SW 1271 (cell line): ENCODE results near the gene PNMA8B.
"Not testable (repeated sequence)": the region's sequence is repeated elsewhere in the genome, so short reads cannot be mapped to it uniquely, and the experiment has no call there.

Source experiments
- DNase-seq, 2 experiments: peaks; one replicate each; lab custom pipeline; 2025; lab: John Stamatoyannopoulos, UW

PNMA8B gene

GRCh38 chr19:46513461-46514236, 18.0 kb upstream of the PNMA8B start:
- DNase-seq: no peak

GRCh38 chr19:46511237-46511636, 15.6 kb upstream of the PNMA8B start:
- DNase-seq: no peak

- no peak for DNase-seq
Measured at GRCh38 chr19:46508206-46508605, 12.5 kb upstream of the PNMA8B start.

GRCh38 chr19:46503848-46504453, 8.3 kb upstream of the PNMA8B start:
- no peak for DNase-seq

- DNase-seq: no peak
Measured at GRCh38 chr19:46502891-46503290, 7.2 kb upstream of the PNMA8B start.

- no peak for DNase-seq
Measured at GRCh38 chr19:46499692-46500091, 4.0 kb upstream of the PNMA8B start.

GRCh38 chr19:46497773-46498172, 2.1 kb upstream of the PNMA8B start:
- no peak for DNase-seq

GRCh38 chr19:46496886-46497285, 1.2 kb upstream of the PNMA8B start:
- DNase-seq: not testable (repeated sequence)

- no peak for DNase-seq
Measured at GRCh38 chr19:46496304-46496703, 637 bp upstream of the PNMA8B start.

- DNase-seq: no peak
Measured at GRCh38 chr19:46494941-46495785, 504 bp downstream of the PNMA8B start.

- DNase-seq: no peak
Measured at GRCh38 chr19:46494146-46494940, 1.3 kb downstream of the PNMA8B start.

GRCh38 chr19:46493236-46494145, 2.2 kb downstream of the PNMA8B start:
- DNase-seq: no peak

- DNase-seq: no peak
Measured at GRCh38 chr19:46492841-46493235, 2.8 kb downstream of the PNMA8B start.

GRCh38 chr19:46491975-46492682, 3.5 kb downstream of the PNMA8B start:
- DNase-seq: no peak

GRCh38 chr19:46490774-46491173, 4.9 kb downstream of the PNMA8B start:
- no peak for DNase-seq

- no peak for DNase-seq
Measured at GRCh38 chr19:46489445-46490272, 6.0 kb downstream of the PNMA8B start.

- no peak for DNase-seq
Measured at GRCh38 chr19:46488551-46488950, 7.1 kb downstream of the PNMA8B start.

GRCh38 chr19:46487802-46488445, 7.7 kb downstream of the PNMA8B start:
- peak; percentile 15 to 25 for DNase-seq
